Measurements from ENCODE around the gene PTPRG.

Gene PTPRG

DNA sequence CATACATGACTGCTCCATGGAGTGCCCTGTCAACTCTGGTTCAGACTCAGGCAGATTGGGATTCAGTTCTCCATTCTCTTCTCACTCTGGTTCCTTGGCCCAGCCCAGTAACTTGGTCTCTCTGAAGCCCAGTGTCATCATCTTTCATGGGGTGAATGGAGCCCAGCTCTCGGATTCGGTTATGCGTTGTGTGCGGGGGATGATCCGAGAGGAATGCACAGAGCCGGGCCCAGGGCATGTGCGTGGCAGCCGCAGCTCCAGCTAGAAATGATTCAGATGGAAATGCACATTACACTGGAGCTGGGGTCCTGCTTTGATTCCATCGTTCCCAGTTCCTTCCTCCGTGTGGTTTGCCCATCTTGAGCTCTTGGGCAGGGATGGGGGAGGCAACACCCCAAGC lies 622.6 kb downstream of the PTPRG start:
- DNase-seq (ENCODE audit: low read depth in 2 of 2): no peak

DNA sequence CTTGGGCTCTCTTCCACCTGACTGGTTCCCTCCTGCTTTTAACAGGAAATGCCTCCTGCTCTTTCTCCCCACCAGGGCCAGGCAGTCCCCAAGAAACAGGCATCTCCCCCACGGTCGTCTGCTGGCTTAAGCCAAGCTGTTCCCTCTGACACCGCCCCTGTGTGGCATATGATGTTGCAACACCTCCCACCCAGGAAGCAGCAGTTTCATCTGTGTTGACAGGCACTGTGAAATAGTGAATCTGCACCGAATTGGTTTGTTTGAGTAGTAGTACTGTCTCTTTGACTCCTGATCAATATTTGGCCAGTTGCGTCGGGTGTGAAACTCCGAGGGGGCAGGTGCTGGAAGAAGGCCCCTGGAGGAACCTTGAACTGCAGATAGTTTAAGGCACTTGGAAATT lies 623.2 kb downstream of the PTPRG start:
- no peak for DNase-seq (ENCODE audit: low read depth in 2 of 2)

DNA sequence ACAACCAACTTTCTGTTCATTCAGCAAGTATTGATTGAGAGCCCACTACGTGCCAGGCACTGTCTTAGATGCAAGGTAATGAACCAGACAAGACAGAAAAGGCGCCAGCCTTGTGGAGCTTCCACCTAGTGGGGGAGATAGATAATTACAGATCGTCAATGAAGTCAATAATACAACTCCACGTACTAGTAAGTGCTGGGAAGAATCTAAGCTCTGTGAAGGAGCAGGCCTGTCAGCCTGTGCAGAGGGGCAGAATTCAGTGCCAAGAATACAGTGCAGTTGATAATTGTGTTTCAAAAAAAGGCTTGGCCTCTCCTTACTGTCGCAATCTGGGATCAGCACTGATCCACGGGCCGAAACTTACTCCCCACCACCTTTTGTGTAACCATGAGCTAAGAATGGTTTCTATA lies 625.7 kb downstream of the PTPRG start:
- DNase-seq (ENCODE audit: low read depth in 2 of 2): peak in 1 of 2 experiments; percentile 6

DNA sequence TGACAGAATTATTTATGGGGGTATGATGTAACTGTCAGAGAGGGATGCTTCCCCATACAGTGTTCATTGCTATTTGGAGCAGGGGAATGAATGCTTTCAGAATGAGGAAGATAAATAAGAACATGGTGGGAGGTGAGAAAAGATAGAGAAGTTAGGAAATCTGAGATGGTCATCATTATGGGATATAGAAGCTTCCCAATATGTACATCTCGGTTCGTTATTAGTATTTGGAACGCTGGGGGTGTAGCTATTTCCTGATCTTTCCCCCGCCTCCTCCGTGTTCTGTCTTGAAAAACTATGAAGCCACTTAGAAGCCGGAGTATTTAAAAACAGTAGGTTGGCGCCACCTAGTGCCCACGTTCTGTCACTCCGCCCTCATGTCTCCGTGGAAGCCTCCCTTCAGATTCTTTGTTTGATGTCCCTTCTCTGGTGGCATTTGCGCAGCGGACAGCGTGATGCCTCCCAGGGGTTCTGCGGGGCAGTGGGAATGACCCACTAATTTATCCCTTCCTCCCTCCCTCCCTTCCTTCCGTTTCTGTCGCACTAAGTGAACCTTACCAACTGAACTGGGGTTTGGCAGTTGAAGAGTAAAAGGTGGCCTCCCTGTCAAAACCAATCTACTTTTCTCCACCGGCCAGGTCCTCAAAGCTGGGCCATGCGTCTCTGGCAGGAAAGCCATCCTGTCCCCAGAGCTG lies 627.5 kb downstream of the PTPRG start:
- peak; percentile 60 to 65 for DNase-seq (ENCODE audit: low read depth in 2 of 2)

DNA sequence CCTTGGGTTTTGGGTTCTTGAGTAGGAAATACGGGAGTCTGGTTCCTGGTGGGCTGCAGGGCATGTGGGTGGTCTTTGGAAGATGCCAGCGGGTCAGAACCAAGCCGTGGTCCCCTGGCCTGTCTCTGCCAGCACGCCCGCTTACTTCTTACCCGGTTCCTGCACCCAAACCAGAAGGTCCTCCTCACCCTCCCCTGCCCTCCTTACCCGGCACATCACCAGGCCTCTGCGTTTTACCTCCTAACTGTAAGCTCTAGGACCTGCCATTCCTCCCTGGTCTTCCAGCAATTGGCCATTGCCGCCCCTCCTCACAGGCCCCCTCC lies 628.0 kb downstream of the PTPRG start:
- DNase-seq (ENCODE audit: low read depth in 2 of 2): no peak

DNA sequence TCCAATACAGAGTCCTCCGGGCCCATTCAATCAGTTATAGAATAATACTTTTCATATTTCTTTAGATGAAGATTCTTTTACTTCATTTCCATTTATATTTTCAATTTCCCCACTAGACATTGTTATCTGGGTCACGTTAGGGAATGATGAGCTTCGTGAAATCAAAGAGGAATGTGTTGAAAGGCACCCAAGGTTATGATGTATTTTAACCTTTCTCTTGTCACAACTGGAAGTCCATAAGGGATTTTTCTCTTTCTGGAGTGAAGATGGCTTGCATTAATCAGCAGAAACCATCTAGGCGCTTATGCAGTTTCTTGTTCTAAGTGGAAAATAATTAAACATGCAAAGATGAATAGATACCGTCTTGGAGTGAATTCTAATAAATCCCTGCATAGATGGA lies 631.5 kb downstream of the PTPRG start:
- no peak for DNase-seq (ENCODE audit: low read depth in 2 of 2)

DNA sequence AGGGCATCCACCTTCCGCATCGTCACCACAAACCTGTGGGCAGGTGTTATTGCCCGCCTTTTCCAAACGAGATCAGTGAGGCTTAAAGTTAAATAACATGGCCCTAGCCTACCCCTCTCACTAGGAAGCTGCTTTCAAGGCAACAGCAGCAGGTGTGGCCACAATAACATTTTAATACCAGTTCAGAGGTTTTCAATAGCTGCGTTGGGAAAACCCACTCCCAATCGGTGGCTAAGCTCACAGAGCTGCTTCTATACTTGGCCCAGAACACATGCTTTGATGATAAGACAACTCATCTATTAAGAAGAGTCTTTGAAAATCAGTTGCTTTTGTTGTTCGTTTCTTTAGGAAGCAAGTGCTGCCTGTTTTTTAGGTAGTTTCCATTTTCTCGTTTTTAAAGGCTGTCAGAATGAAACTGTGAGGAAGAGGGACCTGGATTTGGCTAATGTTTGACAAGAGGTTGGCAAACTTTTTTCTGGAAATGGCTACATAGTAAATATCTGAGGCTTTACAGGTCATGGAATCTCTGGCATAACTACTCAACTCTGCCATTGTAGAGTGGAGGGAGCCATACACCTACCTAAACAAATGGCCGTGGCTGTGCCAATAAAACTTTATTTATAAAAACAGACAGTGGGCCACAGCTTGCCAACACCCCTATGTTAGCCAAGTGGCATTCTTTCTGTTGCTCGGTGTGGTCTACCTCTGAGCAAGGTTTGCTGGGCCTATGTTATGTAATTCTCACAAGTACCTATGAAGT lies 632.4 kb downstream of the PTPRG start:
- no peak for DNase-seq (ENCODE audit: low read depth in 2 of 2)

DNA sequence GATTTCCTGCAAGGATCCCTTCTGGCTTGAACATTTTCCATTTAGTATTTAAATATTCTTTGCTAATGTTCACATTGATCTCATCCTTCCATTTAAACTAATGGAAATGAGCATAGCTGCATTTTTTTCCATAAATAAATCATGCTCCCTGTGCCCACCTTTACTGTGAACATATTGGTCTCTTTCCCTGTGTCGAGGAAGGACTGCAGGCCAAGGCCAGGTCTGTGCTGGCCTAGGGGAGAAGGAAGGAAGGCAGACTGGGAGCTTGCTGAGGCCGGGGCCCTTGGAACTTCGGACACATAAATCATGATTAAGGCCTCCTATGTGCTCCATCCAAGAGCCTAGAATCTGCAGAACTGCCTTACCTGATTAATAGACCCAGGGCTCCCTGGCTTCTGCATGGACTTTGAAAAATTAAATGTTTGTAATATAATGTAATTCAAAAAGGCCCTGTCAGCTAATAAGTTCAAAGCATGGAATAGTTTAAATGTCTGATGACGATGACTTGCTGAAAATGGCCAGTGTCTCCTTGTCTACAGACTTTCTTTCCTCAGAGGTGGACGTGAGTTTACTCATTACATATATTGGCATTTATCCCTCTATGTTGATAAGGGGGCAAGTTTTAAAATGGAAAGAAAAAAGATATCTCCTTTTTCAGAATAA lies 636.1 kb downstream of the PTPRG start:
- no peak for DNase-seq (ENCODE audit: low read depth in 2 of 2)

DNA sequence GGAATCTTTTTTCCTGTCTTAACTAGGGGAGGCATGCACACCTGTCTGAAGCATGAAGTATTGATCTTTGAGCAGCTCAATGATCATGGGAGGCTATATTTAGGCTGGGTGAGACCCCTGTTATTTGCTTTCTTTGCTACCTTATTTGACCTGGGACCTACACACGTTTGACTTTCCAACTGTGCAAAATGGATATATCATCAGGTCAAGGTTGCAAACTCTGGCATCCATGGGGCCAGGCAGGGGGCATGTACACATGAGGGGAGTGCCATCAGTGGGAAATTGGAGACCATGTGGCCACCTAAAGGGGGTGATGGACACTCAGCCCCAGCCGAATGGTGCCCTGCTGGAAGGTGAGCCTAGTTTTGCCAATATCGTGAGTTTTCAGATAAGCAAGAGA lies 637.8 kb downstream of the PTPRG start:
- no peak for DNase-seq (ENCODE audit: low read depth in 2 of 2)

DNA sequence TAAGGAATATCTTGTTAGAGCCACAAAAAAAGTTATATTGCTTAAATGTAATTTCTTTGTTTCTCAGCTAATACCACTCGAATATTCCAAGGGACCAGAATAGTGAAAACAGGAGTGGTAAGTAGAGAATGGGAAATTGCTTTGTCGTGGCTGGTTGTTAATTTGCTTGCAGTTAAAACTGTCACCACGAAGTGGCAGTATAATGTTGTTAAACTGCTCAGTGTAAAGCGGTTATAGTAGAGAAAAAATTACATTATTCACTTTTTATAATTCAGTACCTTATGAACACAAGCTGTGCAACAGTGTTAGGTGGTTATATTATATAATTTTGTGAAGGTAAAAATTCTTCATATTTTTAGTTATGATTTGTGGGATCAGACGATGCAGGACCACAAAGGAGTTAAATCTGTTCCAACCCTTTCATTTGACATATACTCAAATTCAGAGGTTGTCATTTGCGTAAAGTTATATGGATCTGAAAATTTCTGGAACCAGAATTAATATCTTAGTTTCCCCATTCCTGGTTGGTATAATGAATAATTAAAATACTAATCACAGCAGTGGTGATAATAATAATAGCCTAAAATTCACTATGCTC lies 640.2 kb downstream of the PTPRG start:
- peak in 1 of 2 experiments; percentile 12 for DNase-seq (ENCODE audit: low read depth in 2 of 2)

DNA sequence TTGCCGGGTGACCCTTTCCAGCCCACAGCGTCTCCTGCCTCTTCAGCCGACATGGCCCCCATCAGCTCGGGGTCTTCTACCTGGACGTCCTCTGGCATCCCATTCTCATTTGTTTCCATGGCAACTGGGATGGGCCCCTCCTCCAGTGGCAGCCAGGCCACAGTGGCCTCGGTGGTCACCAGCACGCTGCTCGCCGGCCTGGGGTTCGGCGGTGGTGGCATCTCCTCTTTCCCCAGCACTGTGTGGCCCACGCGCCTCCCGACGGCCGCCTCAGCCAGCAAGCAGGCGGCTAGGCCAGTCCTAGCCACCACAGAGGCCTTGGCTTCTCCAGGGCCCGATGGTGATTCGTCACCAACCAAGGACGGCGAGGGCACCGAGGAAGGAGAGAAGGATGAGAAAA lies 641.8 kb downstream of the PTPRG start:
- no peak for DNase-seq (ENCODE audit: low read depth in 2 of 2)

DNA sequence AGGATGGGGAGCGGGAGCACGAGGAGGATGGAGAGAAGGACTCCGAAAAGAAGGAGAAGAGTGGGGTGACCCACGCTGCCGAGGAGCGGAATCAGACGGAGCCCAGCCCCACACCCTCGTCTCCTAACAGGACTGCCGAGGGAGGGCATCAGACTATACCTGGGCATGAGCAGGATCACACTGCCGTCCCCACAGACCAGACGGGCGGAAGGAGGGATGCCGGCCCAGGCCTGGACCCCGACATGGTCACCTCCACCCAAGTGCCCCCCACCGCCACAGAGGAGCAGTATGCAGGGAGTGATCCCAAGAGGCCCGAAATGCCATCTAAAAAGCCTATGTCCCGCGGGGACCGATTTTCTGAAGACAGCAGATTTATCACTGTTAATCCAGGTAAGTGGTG lies 642.2 kb downstream of the PTPRG start:
- DNase-seq (ENCODE audit: low read depth in 2 of 2): no peak

DNA sequence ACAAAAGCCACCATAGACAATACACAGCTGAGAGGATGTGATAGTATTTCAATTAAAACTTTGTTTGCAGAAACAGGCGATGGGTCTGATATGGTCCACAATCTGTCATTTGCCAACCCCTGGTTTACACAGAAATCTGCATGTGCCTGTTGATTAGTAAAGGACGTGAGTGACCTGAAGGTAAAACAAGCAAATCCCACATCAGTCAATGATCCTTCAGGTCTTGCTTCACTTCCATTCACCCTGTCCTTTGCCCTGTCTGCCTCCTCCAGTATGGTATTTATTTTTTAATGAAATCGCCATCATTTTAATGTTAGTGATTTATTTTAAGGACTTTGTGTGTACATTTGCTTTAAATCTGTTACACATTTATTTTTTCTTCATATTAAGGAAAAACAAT lies 645.8 kb downstream of the PTPRG start:
- no peak for DNase-seq (ENCODE audit: low read depth in 2 of 2)

DNA sequence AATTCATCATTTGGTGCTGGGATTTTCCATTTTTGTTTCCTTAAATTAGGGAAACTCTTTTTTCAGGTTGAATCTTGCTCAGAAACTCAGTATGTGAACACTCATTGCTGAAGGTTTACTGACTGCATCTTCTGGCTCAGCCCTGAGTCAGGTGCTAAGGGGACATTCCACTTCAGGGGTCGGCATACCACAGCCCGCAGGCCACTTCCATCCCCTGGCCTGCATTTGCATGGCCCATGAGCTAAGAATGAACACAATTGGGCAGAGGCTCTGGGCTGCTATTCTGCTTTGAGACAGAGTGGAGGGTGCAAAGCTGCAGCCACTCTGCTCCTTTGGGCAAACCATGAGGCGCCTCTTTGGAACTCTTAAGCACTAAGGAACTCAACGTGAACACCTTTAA lies 647.0 kb downstream of the PTPRG start:
- DNase-seq (ENCODE audit: low read depth in 2 of 2): no peak

DNA sequence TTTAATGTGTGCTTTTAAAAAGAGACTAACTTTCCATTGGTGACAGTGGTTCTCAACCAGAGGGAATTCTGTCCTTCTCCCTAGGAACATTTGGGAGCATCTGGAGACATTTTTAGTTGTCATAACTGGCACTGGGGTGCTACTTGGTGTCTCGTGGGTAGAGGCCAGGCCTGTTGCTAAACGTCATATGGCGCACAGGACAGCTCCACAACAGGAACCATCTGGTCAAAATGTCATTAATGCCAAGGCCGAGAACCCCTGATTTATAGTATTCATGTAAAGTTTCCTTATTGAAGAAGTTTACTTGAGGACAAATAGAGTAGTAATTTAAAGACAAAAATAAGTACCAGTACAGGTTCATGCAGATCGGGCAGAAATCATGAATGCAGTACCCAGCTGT lies 647.7 kb downstream of the PTPRG start:
- no peak for DNase-seq (ENCODE audit: low read depth in 2 of 2)

DNA sequence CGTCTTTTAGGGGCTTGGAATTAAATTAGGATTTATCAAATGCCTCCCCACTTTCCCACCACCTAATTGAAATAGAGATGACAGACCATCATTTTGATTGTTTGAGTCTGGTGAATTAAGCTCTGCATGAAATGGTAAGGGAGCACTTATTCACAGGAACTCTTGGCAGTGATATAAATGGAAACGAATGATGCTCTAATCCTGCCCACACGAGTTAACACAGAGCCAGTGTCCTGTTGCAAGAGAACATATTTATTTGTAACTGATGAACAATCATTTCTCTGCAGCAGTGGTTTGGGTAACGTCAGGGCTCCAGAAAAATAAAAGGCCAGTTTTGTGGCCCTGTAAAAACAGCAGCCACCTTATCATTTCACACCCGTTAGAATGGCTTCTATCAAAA lies 648.6 kb downstream of the PTPRG start:
- DNase-seq (ENCODE audit: low read depth in 2 of 2): no peak

DNA sequence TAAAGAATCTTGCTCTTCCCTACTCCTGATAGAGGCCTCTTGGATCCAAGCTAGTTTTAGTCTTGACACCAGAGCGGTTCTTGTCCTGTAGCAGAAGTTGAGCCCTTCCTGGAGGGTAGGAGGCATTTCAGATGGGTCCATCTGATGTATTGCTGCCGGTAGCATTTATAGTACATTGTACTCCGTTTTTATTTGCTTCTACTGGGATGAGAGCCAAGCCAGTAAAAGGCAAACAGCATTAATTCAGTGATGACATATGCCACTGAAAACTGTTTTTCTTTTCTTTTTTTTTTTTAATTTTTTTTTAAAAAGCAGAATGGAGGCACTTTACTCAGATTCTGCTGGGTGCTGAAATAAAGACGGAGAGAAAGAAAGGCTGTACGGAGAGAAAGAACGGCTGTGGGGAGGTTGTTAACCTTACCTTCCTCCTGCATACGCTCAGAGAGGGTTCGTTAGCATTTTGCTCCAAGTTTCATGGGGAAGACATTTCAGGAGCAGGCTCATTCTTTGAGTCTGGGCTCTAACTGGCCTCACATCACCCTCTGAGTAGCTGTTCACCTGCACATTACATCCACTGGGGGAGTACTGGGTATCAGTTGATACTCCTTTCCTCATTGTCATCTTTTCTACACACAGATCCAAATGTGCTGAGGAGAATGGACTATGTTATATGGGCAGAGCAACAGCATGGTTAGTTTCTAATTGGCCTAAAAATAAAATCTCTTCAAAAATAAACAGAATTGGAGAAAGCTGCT lies 650.5 kb downstream of the PTPRG start:
- DNase-seq (ENCODE audit: low read depth in 2 of 2): no peak

DNA sequence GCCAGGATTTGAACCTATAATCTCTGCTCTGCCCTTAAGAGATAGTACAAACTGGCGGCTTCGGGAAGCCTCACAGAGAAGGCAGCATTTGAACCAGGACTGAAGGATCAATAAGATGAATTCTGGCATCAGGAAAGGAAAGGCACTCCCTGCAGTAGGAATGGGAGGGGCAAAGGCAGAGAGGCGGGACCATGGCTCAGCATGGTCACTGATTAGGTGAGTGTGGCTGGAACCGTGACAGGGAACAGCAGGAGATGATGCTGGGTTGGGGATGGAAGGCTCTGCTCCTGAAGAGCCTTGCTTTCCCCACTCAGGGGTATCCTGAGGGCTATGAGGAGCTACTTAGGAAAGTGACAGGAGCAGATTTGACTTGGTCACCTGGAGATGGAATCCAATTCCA lies 653.5 kb downstream of the PTPRG start:
- no peak for DNase-seq (ENCODE audit: low read depth in 2 of 2)

DNA sequence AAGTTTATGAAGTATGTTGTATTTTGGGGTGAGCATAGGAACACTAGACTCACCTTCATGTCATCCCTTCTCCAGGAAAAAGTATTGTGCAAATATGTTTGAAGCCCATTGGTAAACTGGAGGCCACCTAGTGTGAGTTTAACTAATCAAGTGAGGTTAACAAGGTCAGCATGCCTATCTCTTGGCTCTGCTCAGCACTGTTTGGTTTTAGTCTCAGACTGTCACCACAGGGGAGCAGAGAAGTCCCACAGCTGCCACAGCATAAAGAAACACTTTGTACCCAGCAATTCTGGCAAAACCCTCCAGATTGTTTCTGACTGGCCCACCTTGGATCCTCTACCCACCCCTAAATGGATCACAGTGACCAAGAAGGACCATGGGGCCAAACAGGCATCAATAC lies 659.2 kb downstream of the PTPRG start:
- no peak for DNase-seq (ENCODE audit: low read depth in 2 of 2)

DNA sequence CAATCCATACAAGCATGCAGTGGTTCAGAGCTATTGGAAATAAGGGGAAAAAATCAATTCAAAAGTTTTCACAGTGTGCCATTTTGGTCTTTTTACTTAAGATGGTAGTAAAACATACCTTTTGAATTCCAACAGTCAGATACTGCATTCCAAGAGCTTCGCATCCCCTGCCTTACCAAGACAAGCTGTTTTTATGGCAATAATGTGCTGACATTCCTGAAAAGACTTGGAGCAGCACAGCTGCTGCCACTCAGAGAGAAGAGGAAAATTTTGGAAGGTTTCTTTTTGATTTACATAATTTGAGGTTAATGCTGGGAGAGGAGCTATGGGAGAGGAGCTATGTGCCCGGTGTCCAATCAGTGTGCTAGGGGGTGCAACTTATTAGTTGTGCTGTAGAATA lies 663.7 kb downstream of the PTPRG start:
- DNase-seq (ENCODE audit: low read depth in 2 of 2): no peak

DNA sequence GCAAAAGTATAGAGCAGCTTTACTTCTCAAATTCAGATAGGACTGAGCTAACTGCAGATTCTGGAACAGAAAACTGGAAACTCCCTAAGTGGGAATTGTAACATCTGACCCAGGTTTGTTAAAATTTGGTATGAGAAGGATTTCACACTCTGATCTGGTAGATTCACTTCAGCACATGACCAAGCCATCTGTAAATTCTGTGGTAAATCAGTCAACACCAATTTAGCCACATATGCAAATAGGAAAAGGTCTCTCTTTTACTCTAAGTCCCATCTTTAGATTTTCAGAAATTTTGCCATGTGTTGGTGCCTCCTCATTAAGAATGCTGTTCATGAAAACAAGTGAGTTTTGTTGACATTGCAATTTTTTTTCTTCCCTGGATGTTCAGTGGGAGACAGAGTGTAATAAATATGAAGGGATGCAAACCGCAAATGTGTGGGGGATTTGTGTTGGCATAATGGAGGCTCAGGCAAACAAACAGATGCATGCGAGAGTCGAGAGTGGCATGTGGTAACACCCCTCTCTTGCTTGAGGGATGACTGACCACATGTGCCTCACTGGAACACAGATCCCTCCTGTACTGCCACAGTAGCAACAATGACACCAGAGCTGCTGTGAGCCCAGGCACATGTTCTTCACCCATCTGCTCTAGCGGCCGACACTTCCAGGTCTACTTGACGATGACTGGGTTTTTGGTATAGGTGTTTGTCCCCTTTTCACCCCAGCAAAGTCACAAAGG lies 665.4 kb downstream of the PTPRG start:
- no peak for DNase-seq (ENCODE audit: low read depth in 2 of 2)
